ENCODE results near the gene PSEN2.

PSEN2 gene

DNA sequence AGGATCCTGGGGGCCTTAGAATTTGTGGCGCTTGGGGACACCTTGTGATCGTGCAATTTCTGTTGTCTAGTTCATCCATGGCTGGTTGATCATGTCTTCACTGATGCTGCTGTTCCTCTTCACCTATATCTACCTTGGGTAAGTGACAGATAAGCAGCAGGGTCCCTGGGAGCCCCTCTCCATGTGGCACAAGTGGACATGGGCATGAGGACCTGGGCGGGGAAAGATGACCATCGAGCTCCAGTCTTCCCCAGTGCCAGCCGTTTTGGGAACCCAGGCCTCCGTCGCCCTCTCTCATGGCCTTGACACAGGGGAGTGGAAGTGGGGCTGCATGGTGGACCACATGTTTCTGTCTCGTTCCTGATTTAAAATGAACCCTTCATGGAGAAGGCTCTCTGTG is 17.6 kb downstream of the PSEN2 start:
- Histone ChIP-seq H3K9me3 (ENCODE audit: control insufficient read depth, low read length) (no peaks in the 10 kb centered on the region), H3K36me3 (ENCODE audit: control insufficient read depth, insufficient read depth, low read length) (peaks cover 30% of the 10 kb centered on the region), H3K4me1 (ENCODE audit: control insufficient read depth, insufficient read depth, low read length, poor library complexity, severe bottlenecking) (peaks cover 29% of the 10 kb centered on the region), H3K4me3 (ENCODE audit: extremely low read depth, insufficient read depth, low read length, poor library complexity, severe bottlenecking) (no peak overlapping the region), H3K27ac (ENCODE audit: low read depth, low read length, severe bottlenecking) (no peak overlapping the region)
- 94 to 100% methylated on average over 7 to 8 of the region's 8 CpGs for WGBS, 2 experiments (ENCODE audit: insufficient coverage in 2 of 2)

DNA sequence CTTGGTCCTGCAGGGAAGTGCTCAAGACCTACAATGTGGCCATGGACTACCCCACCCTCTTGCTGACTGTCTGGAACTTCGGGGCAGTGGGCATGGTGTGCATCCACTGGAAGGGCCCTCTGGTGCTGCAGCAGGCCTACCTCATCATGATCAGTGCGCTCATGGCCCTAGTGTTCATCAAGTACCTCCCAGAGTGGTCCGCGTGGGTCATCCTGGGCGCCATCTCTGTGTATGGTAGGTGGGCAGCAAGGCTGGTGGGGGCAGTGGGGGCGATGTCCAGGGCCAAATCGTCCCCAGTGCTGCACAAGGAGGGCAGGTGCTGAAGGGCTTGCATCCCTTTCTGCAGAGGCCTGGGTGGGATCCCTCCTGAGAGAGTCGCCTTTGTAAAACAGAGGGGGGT is 18.4 kb downstream of the PSEN2 start:
- Histone ChIP-seq H3K9me3 (ENCODE audit: control insufficient read depth, low read length) (no peaks in the 10 kb centered on the region), H3K4me1 (ENCODE audit: control insufficient read depth, insufficient read depth, low read length, poor library complexity, severe bottlenecking) (peaks cover 22% of the 10 kb centered on the region), H3K4me3 (ENCODE audit: extremely low read depth, insufficient read depth, low read length, poor library complexity, severe bottlenecking) (no peak overlapping the region), H3K27ac (ENCODE audit: low read depth, low read length, severe bottlenecking) (no peak overlapping the region), H3K36me3 (ENCODE audit: control insufficient read depth, insufficient read depth, low read length) (peaks cover 33% of the 10 kb centered on the region)
- 90 to 91% methylated on average over 6 to 8 of the region's 8 CpGs for WGBS, 2 experiments (ENCODE audit: insufficient coverage in 2 of 2)

DNA sequence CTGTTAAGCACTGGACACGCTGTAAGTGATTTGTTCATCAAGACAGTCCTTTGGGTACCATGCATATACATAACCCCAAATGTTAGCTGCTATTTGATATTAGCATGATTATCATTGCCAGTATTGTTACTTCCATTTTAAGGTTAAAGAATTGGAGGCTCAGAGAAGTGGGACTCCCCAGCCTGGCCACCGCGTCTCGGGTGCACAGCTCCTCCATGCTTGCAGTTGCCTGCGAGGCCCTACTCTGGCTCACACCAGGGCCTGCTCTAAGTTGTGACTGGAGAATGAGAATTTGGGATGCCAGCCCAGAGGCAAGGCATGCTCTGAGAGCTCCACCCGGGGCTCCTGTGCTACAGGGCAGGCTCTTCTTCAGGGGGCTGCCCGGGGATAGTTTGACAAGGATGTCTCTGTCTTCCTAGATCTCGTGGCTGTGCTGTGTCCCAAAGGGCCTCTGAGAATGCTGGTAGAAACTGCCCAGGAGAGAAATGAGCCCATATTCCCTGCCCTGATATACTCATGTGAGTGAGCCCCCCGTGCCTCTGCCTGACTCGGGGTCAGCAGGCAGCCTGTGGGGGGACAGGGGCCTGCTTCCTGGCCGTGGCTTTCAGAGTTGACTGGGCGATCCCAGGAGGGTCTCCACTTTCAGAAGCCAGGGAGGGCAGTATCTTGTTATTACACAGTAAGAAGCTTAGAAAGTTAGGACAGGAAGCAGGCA is 19.4 kb downstream of the PSEN2 start:
- no peak overlapping the region for H3K4me3 ChIP-seq (ENCODE audit: extremely low read depth, insufficient read depth, low read length, poor library complexity, severe bottlenecking)
- H3K4me1 ChIP-seq (ENCODE audit: control insufficient read depth, insufficient read depth, low read length, poor library complexity, severe bottlenecking): peaks cover 19% of the 10 kb centered on the region
- H3K27ac ChIP-seq (ENCODE audit: low read depth, low read length, severe bottlenecking): no peak overlapping the region
- peaks cover 33% of the 10 kb centered on the region for H3K36me3 ChIP-seq (ENCODE audit: control insufficient read depth, insufficient read depth, low read length)
- 96 to 97% methylated on average over 6 to 11 of the region's 12 CpGs for WGBS, 2 experiments (ENCODE audit: insufficient coverage in 2 of 2)
- H3K9me3 ChIP-seq (ENCODE audit: control insufficient read depth, low read length): no peaks in the 10 kb centered on the region

DNA sequence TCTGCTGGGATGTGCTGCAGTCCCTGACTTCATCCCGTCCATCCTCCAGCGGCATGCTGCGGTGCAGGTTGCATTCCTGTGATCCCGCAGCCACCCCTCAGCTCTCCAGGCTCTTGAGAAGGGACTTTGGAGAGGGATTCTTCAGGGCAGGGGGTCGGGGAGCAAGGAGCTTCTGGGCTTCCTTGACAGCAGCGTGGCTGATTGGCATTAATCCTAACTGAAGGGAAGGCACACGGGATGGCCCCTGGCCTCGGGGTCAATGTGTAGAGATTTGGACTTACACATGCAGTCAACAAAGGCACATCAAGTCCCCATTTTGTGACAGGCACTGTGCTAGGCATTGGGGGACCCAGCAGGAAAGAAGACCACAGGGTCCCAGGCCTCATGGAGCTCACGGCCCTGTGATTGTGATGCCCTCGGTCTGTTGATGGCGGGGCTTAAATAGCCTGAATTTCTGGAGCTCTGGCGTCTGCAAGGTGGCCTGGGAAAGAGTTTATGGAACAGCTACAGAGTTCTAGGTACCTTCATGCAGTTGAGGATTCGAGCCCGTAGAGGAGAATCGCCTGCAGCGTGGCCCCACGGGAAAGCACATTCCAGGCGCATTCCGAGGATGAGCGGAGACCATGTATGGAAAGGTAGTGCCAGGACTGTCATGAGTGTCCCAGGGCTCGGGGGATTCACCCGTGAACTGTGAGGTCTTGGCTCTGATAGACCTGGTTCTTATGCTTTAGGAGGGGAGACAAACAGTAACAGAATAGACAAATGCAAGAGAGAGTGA is 20.1 kb downstream of the PSEN2 start:
- no peak overlapping the region for H3K27ac ChIP-seq (ENCODE audit: low read depth, low read length, severe bottlenecking)
- H3K9me3 ChIP-seq (ENCODE audit: control insufficient read depth, low read length): no peaks in the 10 kb centered on the region
- H3K36me3 ChIP-seq (ENCODE audit: control insufficient read depth, insufficient read depth, low read length): peaks cover 36% of the 10 kb centered on the region
- H3K4me1 ChIP-seq (ENCODE audit: control insufficient read depth, insufficient read depth, low read length, poor library complexity, severe bottlenecking): peaks cover 19% of the 10 kb centered on the region
- WGBS, 2 experiments (ENCODE audit: insufficient coverage in 2 of 2): 89 to 90% methylated on average over 20 to 22 of the region's 22 CpGs
- no peak overlapping the region for H3K4me3 ChIP-seq (ENCODE audit: extremely low read depth, insufficient read depth, low read length, poor library complexity, severe bottlenecking)

DNA sequence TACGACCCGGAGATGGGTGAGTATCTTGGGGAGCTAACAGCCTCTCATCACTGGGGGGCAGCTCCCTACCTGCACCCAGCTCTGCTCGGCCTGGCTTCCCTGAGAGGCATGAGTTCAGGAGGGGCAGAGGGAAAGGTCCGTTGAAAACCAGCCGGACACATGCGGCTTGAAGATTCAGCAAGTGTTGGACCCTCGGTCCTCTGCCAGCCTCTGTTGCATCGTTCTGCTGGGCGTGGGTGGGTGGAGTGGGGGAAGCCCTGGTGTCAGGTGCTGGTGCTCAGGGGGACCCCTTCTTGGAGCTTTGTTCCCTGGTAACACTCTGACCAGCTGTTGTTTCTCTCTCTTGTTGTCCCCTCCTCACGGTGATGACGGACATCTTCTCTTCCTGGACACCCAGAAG is 20.9 kb downstream of the PSEN2 start:
- Histone ChIP-seq H3K9me3 (ENCODE audit: control insufficient read depth, low read length) (no peaks in the 10 kb centered on the region), H3K36me3 (ENCODE audit: control insufficient read depth, insufficient read depth, low read length) (peaks cover 33% of the 10 kb centered on the region), H3K4me1 (ENCODE audit: control insufficient read depth, insufficient read depth, low read length, poor library complexity, severe bottlenecking) (peaks cover 19% of the 10 kb centered on the region), H3K4me3 (ENCODE audit: extremely low read depth, insufficient read depth, low read length, poor library complexity, severe bottlenecking) (no peak overlapping the region), H3K27ac (ENCODE audit: low read depth, low read length, severe bottlenecking) (no peak overlapping the region)
- 85 to 96% methylated on average over 7 to 9 of the region's 11 CpGs for WGBS, 2 experiments (ENCODE audit: insufficient coverage in 2 of 2)

DNA sequence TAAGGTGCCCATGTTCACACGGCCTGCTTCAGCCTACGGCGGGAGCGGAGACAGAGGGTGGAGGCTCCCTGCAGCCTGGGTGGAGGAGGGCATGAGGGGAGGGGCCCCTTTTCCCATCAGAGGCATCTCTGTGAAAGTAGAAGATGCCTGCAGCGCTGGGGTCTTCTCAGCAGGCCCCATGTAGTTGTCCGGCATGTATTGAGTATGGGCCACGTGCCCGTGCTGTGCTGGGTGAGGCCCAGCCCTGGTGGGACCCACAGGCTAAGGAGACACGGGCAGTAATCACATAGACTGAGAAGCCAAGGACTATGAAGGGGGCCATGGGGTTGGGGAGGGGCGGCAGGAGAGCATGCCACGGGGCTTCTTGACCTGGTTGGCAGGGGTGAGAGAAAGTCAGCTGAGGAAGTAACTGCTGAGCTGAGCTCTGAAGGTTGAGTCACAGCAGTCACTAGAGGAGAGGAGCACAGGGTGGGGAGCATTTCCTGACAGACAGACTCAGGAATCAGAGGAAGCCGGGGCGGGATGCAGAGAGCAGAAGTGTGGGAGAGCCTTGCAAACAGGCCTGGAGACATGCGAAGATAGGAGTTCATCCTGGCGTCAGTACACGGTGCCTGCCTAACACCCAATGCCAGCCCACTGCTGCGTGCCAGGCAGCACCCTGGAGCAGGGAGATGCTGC is 21.6 kb downstream of the PSEN2 start:
- 89 to 96% methylated on average over 11 to 16 of the region's 17 CpGs for WGBS, 2 experiments (ENCODE audit: insufficient coverage in 2 of 2)
- H3K4me3 ChIP-seq (ENCODE audit: extremely low read depth, insufficient read depth, low read length, poor library complexity, severe bottlenecking): no peak overlapping the region
- no peak overlapping the region for H3K27ac ChIP-seq (ENCODE audit: low read depth, low read length, severe bottlenecking)
- H3K36me3 ChIP-seq (ENCODE audit: control insufficient read depth, insufficient read depth, low read length): peaks cover 37% of the 10 kb centered on the region
- no peaks in the 10 kb centered on the region for H3K9me3 ChIP-seq (ENCODE audit: control insufficient read depth, low read length)
- peaks cover 19% of the 10 kb centered on the region for H3K4me1 ChIP-seq (ENCODE audit: control insufficient read depth, insufficient read depth, low read length, poor library complexity, severe bottlenecking)

DNA sequence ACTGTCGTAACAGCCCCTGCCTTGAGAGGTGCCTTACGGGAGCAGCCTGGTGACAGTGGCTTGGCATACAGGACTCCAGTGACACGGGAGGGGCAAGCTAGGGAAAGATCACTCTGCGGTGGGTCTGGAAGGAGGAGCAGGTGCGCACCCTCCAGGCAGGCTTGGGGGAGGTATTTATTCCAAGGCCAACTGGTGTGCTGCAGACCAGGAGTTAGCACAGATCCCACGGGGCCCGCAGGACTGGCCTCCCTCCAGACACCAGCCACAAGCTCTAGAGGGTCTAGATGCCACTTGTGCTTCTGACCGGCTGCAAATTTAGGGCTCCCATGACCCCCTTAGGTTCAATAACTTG is 22.1 kb downstream of the PSEN2 start:
- Histone ChIP-seq H3K4me1 (ENCODE audit: control insufficient read depth, insufficient read depth, low read length, poor library complexity, severe bottlenecking) (peaks cover 19% of the 10 kb centered on the region), H3K9me3 (ENCODE audit: control insufficient read depth, low read length) (no peaks in the 10 kb centered on the region)
- WGBS, 2 experiments (ENCODE audit: insufficient coverage in 2 of 2): 74 to 79% methylated on average over 6 to 8 of the region's 8 CpGs

DNA sequence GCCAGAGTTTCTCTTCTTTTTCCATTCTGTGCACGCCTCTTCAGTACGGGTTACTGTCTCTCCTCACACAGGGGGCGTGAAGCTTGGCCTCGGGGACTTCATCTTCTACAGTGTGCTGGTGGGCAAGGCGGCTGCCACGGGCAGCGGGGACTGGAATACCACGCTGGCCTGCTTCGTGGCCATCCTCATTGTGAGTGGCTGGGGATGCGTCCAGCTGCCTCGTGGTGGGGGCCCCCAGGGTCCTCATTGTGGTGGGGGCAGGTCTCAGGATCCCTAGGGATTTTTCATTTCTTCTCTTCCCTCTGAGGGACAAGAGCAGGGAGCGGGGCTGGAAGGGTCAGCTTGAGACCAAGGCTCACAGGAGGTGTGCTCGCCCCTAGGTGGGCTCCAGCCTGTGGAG is 23.5 kb downstream of the PSEN2 start:
- Histone ChIP-seq H3K4me3 (ENCODE audit: extremely low read depth, insufficient read depth, low read length, poor library complexity, severe bottlenecking) (no peak overlapping the region), H3K27ac (ENCODE audit: low read depth, low read length, severe bottlenecking) (no peak overlapping the region), H3K4me1 (ENCODE audit: control insufficient read depth, insufficient read depth, low read length, poor library complexity, severe bottlenecking) (peaks cover 19% of the 10 kb centered on the region), H3K9me3 (ENCODE audit: control insufficient read depth, low read length) (no peaks in the 10 kb centered on the region), H3K36me3 (ENCODE audit: control insufficient read depth, insufficient read depth, low read length) (peaks cover 36% of the 10 kb centered on the region)
- WGBS, 2 experiments (ENCODE audit: insufficient coverage in 2 of 2): 93 to 100% methylated on average over 10 to 11 of the region's 13 CpGs

More for the DNA sequence above, 22.1 kb downstream of the PSEN2 start:
- Histone ChIP-seq H3K27ac (ENCODE audit: low read depth, low read length, severe bottlenecking) (no peak overlapping the region), H3K4me3 (ENCODE audit: extremely low read depth, insufficient read depth, low read length, poor library complexity, severe bottlenecking) (no peak overlapping the region), H3K36me3 (ENCODE audit: control insufficient read depth, insufficient read depth, low read length) (peaks cover 40% of the 10 kb centered on the region)

DNA sequence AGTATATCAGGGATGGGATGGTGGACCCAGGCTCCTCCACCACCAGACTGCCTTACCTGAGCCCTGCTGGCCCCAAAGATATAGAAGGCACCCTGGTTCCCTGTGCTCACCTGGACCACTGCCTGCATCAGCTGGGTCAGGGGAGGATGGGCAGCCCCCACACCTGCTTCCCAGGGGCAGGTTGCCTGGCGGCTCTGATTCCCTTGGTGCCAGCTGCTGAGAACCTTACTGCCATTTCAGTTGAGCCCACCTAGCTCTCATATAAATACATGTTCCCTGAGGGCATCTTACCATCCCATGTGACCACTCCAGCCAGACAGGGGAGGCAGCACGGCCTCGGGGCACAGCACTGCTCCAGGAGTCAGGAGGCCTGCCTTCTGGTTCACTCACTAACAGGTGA is 24.4 kb downstream of the PSEN2 start:
- H3K36me3 ChIP-seq (ENCODE audit: control insufficient read depth, insufficient read depth, low read length): peaks cover 41% of the 10 kb centered on the region
- H3K27ac ChIP-seq (ENCODE audit: low read depth, low read length, severe bottlenecking): no peak overlapping the region
- peaks cover 19% of the 10 kb centered on the region for H3K4me1 ChIP-seq (ENCODE audit: control insufficient read depth, insufficient read depth, low read length, poor library complexity, severe bottlenecking)
- 95 to 100% methylated on average over 2 to 3 of the region's 3 CpGs for WGBS, 2 experiments (ENCODE audit: insufficient coverage in 2 of 2)
- no peak overlapping the region for H3K4me3 ChIP-seq (ENCODE audit: extremely low read depth, insufficient read depth, low read length, poor library complexity, severe bottlenecking)
- H3K9me3 ChIP-seq (ENCODE audit: control insufficient read depth, low read length): no peaks in the 10 kb centered on the region

DNA sequence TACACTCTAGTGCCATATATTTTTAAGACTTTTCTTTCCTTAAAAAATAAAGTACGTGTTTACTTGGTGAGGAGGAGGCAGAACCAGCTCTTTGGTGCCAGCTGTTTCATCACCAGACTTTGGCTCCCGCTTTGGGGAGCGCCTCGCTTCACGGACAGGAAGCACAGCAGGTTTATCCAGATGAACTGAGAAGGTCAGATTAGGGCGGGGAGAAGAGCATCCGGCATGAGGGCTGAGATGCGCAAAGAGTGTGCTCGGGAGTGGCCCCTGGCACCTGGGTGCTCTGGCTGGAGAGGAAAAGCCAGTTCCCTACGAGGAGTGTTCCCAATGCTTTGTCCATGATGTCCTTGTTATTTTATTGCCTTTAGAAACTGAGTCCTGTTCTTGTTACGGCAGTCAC is 25.2 kb downstream of the PSEN2 start:
- Histone ChIP-seq H3K9me3 (ENCODE audit: control insufficient read depth, low read length) (no peaks in the 10 kb centered on the region), H3K4me1 (ENCODE audit: control insufficient read depth, insufficient read depth, low read length, poor library complexity, severe bottlenecking) (peaks cover 13% of the 10 kb centered on the region), H3K36me3 (ENCODE audit: control insufficient read depth, insufficient read depth, low read length) (peaks cover 40% of the 10 kb centered on the region), H3K27ac (ENCODE audit: low read depth, low read length, severe bottlenecking) (no peak overlapping the region), H3K4me3 (ENCODE audit: extremely low read depth, insufficient read depth, low read length, poor library complexity, severe bottlenecking) (no peak overlapping the region)
- 87 to 88% methylated on average over 9 to 10 of the region's 11 CpGs for WGBS, 2 experiments (ENCODE audit: insufficient coverage in 2 of 2)
